ENCODE data around the gene HCRTR1. TPM values are rescaled to one million over a fixed set of nuclear protein-coding genes. Genes with fewer than 3 reads are reported as not detected.
A peak's percentile ranks its signal among the peaks of the same experiment; 100 is the strongest.

The HCRTR1 gene
- total RNA-seq, 2 donors from 2014 or later: not detected

GRCh38 chr1:31667065-31667785 lies 49.7 kb downstream of the HCRTR1 start:
- Histone ChIP-seq H3K4me3 (no peak overlapping the region), H3K9me3 (no peaks in the 10 kb centered on the region), H3K4me1 (peaks cover 15% of the 10 kb centered on the region), H3K36me3 (replicated peaks in 1 of 2; ENCODE audit: insufficient read depth in 1 of 2, low read depth in 2 of 2) (no peaks in the 10 kb centered on the region), H3K27me3 (no peaks in the 10 kb centered on the region), H3K27ac (no peak overlapping the region)
- ATAC-seq (no peak), DNase-seq (no peak)
- intact Hi-C loops (cut with DNase I): loop anchor here (10.0 kb wide), 1 partner anchor 298 kb away; no protein-coding TSS in a partner anchor
- TF ChIP-seq POLR2A (IDR thresholded peaks at IDR 0.05): peak in 1 of 3 donors; percentile 1
- TF ChIP-seq, protein P1, sequence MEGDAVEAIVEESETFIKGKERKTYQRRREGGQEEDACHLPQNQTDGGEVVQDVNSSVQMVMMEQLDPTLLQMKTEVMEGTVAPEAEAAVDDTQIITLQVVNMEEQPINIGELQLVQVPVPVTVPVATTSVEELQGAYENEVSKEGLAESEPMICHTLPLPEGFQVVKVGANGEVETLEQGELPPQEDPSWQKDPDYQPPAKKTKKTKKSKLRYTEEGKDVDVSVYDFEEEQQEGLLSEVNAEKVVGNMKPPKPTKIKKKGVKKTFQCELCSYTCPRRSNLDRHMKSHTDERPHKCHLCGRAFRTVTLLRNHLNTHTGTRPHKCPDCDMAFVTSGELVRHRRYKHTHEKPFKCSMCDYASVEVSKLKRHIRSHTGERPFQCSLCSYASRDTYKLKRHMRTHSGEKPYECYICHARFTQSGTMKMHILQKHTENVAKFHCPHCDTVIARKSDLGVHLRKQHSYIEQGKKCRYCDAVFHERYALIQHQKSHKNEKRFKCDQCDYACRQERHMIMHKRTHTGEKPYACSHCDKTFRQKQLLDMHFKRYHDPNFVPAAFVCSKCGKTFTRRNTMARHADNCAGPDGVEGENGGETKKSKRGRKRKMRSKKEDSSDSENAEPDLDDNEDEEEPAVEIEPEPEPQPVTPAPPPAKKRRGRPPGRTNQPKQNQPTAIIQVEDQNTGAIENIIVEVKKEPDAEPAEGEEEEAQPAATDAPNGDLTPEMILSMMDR (IDR thresholded peaks at IDR 0.05): no peak
- 77 to 78% methylated on average over 12 to 19 of the region's 19 CpGs for WGBS, 2 donors

GRCh38 chr1:31668303-31668883 lies 50.9 kb downstream of the HCRTR1 start:
- ATAC-seq (no peak), DNase-seq (no peak)
- Histone ChIP-seq H3K4me1 (peaks cover 15% of the 10 kb centered on the region), H3K4me3 (no peak overlapping the region), H3K27me3 (no peaks in the 10 kb centered on the region), H3K9me3 (no peaks in the 10 kb centered on the region), H3K27ac (no peak overlapping the region), H3K36me3 (replicated peaks in 1 of 2; ENCODE audit: insufficient read depth in 1 of 2, low read depth in 2 of 2) (no peaks in the 10 kb centered on the region)
- intact Hi-C loops (cut with DNase I): loop anchor here (10.0 kb wide), 1 partner anchor 296 kb away; no protein-coding TSS in a partner anchor
- TF ChIP-seq POLR2A (IDR thresholded peaks at IDR 0.05): no peak
- TF ChIP-seq, protein P1 (IDR thresholded peaks at IDR 0.05): no peak
- WGBS, 2 donors: 54 to 64% methylated on average over 9 to 11 of the region's 11 CpGs

DNA sequence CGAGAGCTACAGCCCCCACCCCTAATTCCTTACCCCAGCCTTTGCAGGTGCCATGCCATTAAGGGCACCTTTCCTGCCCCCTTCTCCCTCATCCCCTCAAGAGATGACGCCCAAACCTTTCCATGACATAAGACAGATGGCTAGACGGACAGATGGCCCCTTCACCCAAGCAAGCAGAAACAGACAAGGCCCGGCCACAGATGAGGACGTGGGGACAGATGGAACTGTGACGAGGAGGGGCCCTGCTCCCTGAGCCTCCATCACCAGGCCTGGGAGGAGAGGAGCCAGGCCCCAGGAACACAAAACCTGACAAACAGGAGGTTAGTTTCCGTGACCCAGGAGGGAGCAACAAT lies 51.9 kb downstream of the HCRTR1 start:
- intact Hi-C loops (cut with DNase I): loop anchor here (10.0 kb wide), 1 partner anchor 295 kb away; no protein-coding TSS in a partner anchor
- peak overlapping the region; percentile 1 to 69 (median 60) for H3K27ac ChIP-seq
- no peak overlapping the region for H3K4me3 ChIP-seq
- no peaks in the 10 kb centered on the region for H3K9me3 ChIP-seq
- ATAC-seq (no peak), DNase-seq (no peak)
- WGBS, 2 donors: 20 to 28% methylated on average over 7 of the region's 7 CpGs
- H3K4me1 ChIP-seq: peaks cover 15% of the 10 kb centered on the region
- no peak for TF ChIP-seq POLR2A (IDR thresholded peaks at IDR 0.05)
- TF ChIP-seq, protein P1 (IDR thresholded peaks at IDR 0.05): no peak
- H3K36me3 ChIP-seq (replicated peaks in 1 of 2; ENCODE audit: insufficient read depth in 1 of 2, low read depth in 2 of 2): no peaks in the 10 kb centered on the region
- no peaks in the 10 kb centered on the region for H3K27me3 ChIP-seq

- Histone ChIP-seq H3K27me3 (no peaks in the 10 kb centered on the region), H3K9me3 (no peaks in the 10 kb centered on the region), H3K4me3 (no peak overlapping the region), H3K27ac (peak overlapping the region; percentile 1 to 69 (median 60)), H3K36me3 (replicated peaks in 1 of 2; ENCODE audit: insufficient read depth in 1 of 2, low read depth in 2 of 2) (no peaks in the 10 kb centered on the region), H3K4me1 (peaks cover 15% of the 10 kb centered on the region)
- WGBS, 2 donors: 4 to 5% methylated on average over 27 to 30 of the region's 30 CpGs
- DNase-seq: peak; percentile 90 to 97 (median 94)
- ATAC-seq: peak; percentile 84
- peak in 2 of 3 donors; percentile 19 to 33 for TF ChIP-seq POLR2A (IDR thresholded peaks at IDR 0.05)
- TF ChIP-seq, protein P1 (IDR thresholded peaks at IDR 0.05): no peak
- intact Hi-C loops (cut with DNase I): loop anchor here (5.0 to 10.0 kb wide), 2 partner anchors 42 to 295 kb away; no protein-coding TSS in a partner anchor
Observed at GRCh38 chr1:31669786-31670592, 52.5 kb downstream of the HCRTR1 start.

Measured in body of pancreas (tissue), 4 donors.